CD4-positive, alpha-beta T cell treated with Interleukin-15 for 1 hour (primary cell): ENCODE data around the gene PTPRR.

Source experiments
- DNase-seq: peaks from one replicate; pipeline ENCODE4 v3.0.0-alpha.2; 2020

Gene PTPRR

GRCh38 chr12:70920251-70920851 is at the start of gene PTPRR:
PTPRR (minus strand) TSS chr12:70920738; CDS start chr12:70920390, 348 bp downstream.
- DNase-seq, result no peak

GRCh38 chr12:70966996-70967790 is 46.7 kb upstream of the PTPRR start:
- DNase-seq, result no peak

GRCh38 chr12:70966046-70966445 is 45.5 kb upstream of the PTPRR start:
- DNase-seq, result no peak

GRCh38 chr12:70964867-70965510 is 44.5 kb upstream of the PTPRR start:
- DNase-seq, result no peak

- DNase-seq, result no peak
These were observed 42.6 kb upstream of the PTPRR start for GRCh38 chr12:70963081-70963660.

GRCh38 chr12:70962226-70962794 is 41.8 kb upstream of the PTPRR start:
- no peak for DNase-seq

- DNase-seq, result no peak
These were observed 39.9 kb upstream of the PTPRR start for GRCh38 chr12:70960484-70960883.

- no peak for DNase-seq
These were observed 34.9 kb upstream of the PTPRR start for GRCh38 chr12:70955415-70955814.

GRCh38 chr12:70950451-70950850 is 29.9 kb upstream of the PTPRR start:
- DNase-seq, result no peak

GRCh38 chr12:70948976-70949336 is 28.4 kb upstream of the PTPRR start:
- DNase-seq, result no peak

- DNase-seq, result no peak
These were observed 27.9 kb upstream of the PTPRR start for GRCh38 chr12:70948236-70948975.

GRCh38 chr12:70936203-70936813 is 15.8 kb upstream of the PTPRR start:
- no peak for DNase-seq

- DNase-seq, result no peak
These were observed 12.6 kb upstream of the PTPRR start for GRCh38 chr12:70933133-70933532.

GRCh38 chr12:70929029-70929428 is 8.5 kb upstream of the PTPRR start:
- no peak for DNase-seq

GRCh38 chr12:70928071-70928470 is 7.5 kb upstream of the PTPRR start:
- DNase-seq, result no peak

- no peak for DNase-seq
These were observed 6.8 kb upstream of the PTPRR start for GRCh38 chr12:70927356-70927755.

- DNase-seq, result no peak
These were observed 5.0 kb upstream of the PTPRR start for GRCh38 chr12:70925539-70925938.

- DNase-seq, result no peak
These were observed 353 bp upstream of the PTPRR start for GRCh38 chr12:70920891-70921290.

GRCh38 chr12:70919597-70920035 is 922 bp downstream of the PTPRR start:
- DNase-seq, result no peak

GRCh38 chr12:70919176-70919575 is 1.4 kb downstream of the PTPRR start:
- DNase-seq, result no peak

- DNase-seq, result no peak
These were observed 2.2 kb downstream of the PTPRR start for GRCh38 chr12:70918321-70918720.

- no peak for DNase-seq
These were observed 9.9 kb downstream of the PTPRR start for GRCh38 chr12:70910666-70911065.
